ENCODE data around the gene RAB40B. TPM values are rescaled to one million over a fixed set of nuclear protein-coding genes. Genes with fewer than 3 reads are reported as not detected.

The RAB40B gene
- total and polyA plus RNA-seq, 2 of the 13 experiments (the other 11 are each of a cell fraction or from before 2014, with no cell fraction given), result 6.2 to 6.5 TPM

- TF ChIP-seq GABPA (IDR thresholded peaks at IDR 0.05; ENCODE audit: low read depth, low read length) (peak; percentile 66), GABPA (CRISPR knock-in tag; IDR thresholded peaks at IDR 0.05; ENCODE audit: low read depth) (peak; percentile 79), BRCA1 (CRISPR knock-in tag; IDR thresholded peaks at IDR 0.05) (no peak), RBFOX2 (IDR thresholded peaks at IDR 0.05; ENCODE audit: low read depth, low read length) (peak; percentile 76), ZNF251 (CRISPR knock-in tag; IDR thresholded peaks at IDR 0.05) (no peak), ZFY (CRISPR knock-in tag; IDR thresholded peaks at IDR 0.05) (peak; percentile 75), GATAD1 (CRISPR knock-in tag; IDR thresholded peaks at IDR 0.05) (peak; percentile 89), BCLAF1 (IDR thresholded peaks at IDR 0.05) (no peak), ZNF780A (CRISPR knock-in tag; IDR thresholded peaks at IDR 0.05) (peak; percentile 70), STAT6 (CRISPR knock-in tag; IDR thresholded peaks at IDR 0.05; ENCODE audit: borderline replicate concordance) (no peak; the same call in 1 of the 2 replicates), PAX8 (CRISPR knock-in tag; IDR thresholded peaks at IDR 0.05; ENCODE audit: borderline replicate concordance) (0 out of 2 replicates have a peak, but pooled peaks have one; percentile 1), PRMT3 (CRISPR knock-in tag; IDR thresholded peaks at IDR 0.05; ENCODE audit: borderline replicate concordance, low read depth) (peak; percentile 48; the same call in 1 of the 2 replicates), CBX2 (IDR thresholded peaks at IDR 0.05; ENCODE audit: low read depth, low read length) (no peak), CBX2 (CRISPR knock-in tag; IDR thresholded peaks at IDR 0.05; ENCODE audit: low read depth) (no peak), ZNF773 (CRISPR knock-in tag; IDR thresholded peaks at IDR 0.05; ENCODE audit: borderline replicate concordance) (0 out of 2 replicates have a peak, but pooled peaks have one; percentile 10), MLX (CRISPR knock-in tag; IDR thresholded peaks at IDR 0.05) (peak; percentile 69; the same call in 1 of the 2 replicates), YEATS4 (CRISPR knock-in tag; IDR thresholded peaks at IDR 0.05; ENCODE audit: borderline replicate concordance) (peak; percentile 70; the same call in 1 of the 2 replicates), ZNF670 (CRISPR knock-in tag; IDR thresholded peaks at IDR 0.05; ENCODE audit: borderline replicate concordance) (0 out of 2 replicates have a peak, but pooled peaks have one; percentile 56), GABPB1 (CRISPR knock-in tag; IDR thresholded peaks at IDR 0.05) (peak; percentile 88), MEIS2 (CRISPR knock-in tag; IDR thresholded peaks at IDR 0.05) (0 out of 2 replicates have a peak, but pooled peaks have one; percentile 49)
- TF ChIP-seq, protein P1, sequence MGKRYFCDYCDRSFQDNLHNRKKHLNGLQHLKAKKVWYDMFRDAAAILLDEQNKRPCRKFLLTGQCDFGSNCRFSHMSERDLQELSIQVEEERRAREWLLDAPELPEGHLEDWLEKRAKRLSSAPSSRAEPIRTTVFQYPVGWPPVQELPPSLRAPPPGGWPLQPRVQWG (CRISPR knock-in tag; IDR thresholded peaks at IDR 0.05; ENCODE audit: borderline replicate concordance, low read depth), result no peak
- TF ChIP-seq, protein P2, sequence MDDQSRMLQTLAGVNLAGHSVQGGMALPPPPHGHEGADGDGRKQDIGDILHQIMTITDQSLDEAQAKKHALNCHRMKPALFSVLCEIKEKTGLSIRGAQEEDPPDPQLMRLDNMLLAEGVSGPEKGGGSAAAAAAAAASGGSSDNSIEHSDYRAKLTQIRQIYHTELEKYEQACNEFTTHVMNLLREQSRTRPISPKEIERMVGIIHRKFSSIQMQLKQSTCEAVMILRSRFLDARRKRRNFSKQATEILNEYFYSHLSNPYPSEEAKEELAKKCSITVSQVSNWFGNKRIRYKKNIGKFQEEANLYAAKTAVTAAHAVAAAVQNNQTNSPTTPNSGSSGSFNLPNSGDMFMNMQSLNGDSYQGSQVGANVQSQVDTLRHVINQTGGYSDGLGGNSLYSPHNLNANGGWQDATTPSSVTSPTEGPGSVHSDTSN (CRISPR knock-in tag; IDR thresholded peaks at IDR 0.05; ENCODE audit: borderline replicate concordance), result no peak
Measured at GRCh38 chr17:82716203-82717010, 17.9 kb upstream of the RAB40B start, which contains the start of gene FN3KRP (continued).
